GM04504 (cell line): ENCODE data around the gene TSGA10IP.
A peak's percentile ranks its signal among the peaks of the same experiment; 100 is the strongest.

Source experiments
- DNase-seq: peaks from one replicate; pipeline ENCODE4 v3.0.0-alpha.2; 2012; ENCODE audit warnings: low read depth

TSGA10IP gene

GRCh38 chr11:65918211-65919140 lies 26.8 kb upstream of the TSGA10IP start, which contains the start of gene C11orf68:
TSS of gene C11orf68 (minus strand) at chr11:65919062. CDS start at chr11:65919031, 31 bp downstream.
- DNase-seq, result no peak

GRCh38 chr11:65919141-65919572 lies 26.1 kb upstream of the TSGA10IP start, which contains the start of gene DRAP1:
TSS of gene DRAP1 (plus strand) at chr11:65919426. CDS start at chr11:65919502, 76 bp downstream.
- DNase-seq, result peak; percentile 96

GRCh38 chr11:65919573-65920371 lies 25.5 kb upstream of the TSGA10IP start:
- no peak for DNase-seq

GRCh38 chr11:65920372-65920802 lies 24.9 kb upstream of the TSGA10IP start:
- no peak for DNase-seq

GRCh38 chr11:65921033-65921555 lies 24.2 kb upstream of the TSGA10IP start:
- no peak for DNase-seq

GRCh38 chr11:65921876-65922275 lies 23.4 kb upstream of the TSGA10IP start:
- no peak for DNase-seq

GRCh38 chr11:65922565-65922964 lies 22.7 kb upstream of the TSGA10IP start:
- DNase-seq, result no peak

GRCh38 chr11:65925397-65925796 lies 19.9 kb upstream of the TSGA10IP start:
- DNase-seq, result no peak

GRCh38 chr11:65927904-65928397 lies 17.3 kb upstream of the TSGA10IP start:
- DNase-seq, result no peak

- no peak for DNase-seq
These were observed 16.6 kb upstream of the TSGA10IP start for GRCh38 chr11:65928667-65929066.

- no peak for DNase-seq
These were observed 13.3 kb upstream of the TSGA10IP start for GRCh38 chr11:65931773-65932557.

GRCh38 chr11:65932558-65932919 lies 12.7 kb upstream of the TSGA10IP start:
- DNase-seq, result no peak

- no peak for DNase-seq
These were observed 11.3 kb upstream of the TSGA10IP start for GRCh38 chr11:65934014-65934413.

GRCh38 chr11:65937766-65938165 lies 7.5 kb upstream of the TSGA10IP start:
- no peak for DNase-seq

- DNase-seq, result no peak
These were observed 3.5 kb upstream of the TSGA10IP start for GRCh38 chr11:65941720-65942310.

- DNase-seq, result no peak
These were observed 2.7 kb upstream of the TSGA10IP start for GRCh38 chr11:65942531-65942930.

GRCh38 chr11:65944191-65944590 lies 1.1 kb upstream of the TSGA10IP start:
- DNase-seq, result no peak

GRCh38 chr11:65944767-65945166 lies 513 bp upstream of the TSGA10IP start:
- no peak for DNase-seq

GRCh38 chr11:65945941-65946558 lies 770 bp downstream of the TSGA10IP start:
- no peak for DNase-seq

GRCh38 chr11:65946655-65947054 lies 1.4 kb downstream of the TSGA10IP start:
- DNase-seq, result no peak

GRCh38 chr11:65947133-65947532 lies 1.9 kb downstream of the TSGA10IP start:
- no peak for DNase-seq
